Umbilical cord (tissue), 2 donors: ENCODE results near the gene BCL2. TPM values are rescaled to one million over a fixed set of nuclear protein-coding genes. Genes with fewer than 3 reads are reported as not detected.
"Not testable (repeated sequence)": the region's sequence is repeated elsewhere in the genome, so short reads cannot be mapped to it uniquely, and the experiment has no call there.

Source experiments
- DNase-seq: peaks from one replicate; pipeline ENCODE4 v3.0.0-alpha.2; 2015; ENCODE audit warnings: low spot score
- total RNA-seq: library from RNA; depleted of rRNA; stranded (reverse); fragments of >200 nt; gene quantifications from one replicate; pipeline ENCODE4 v1.2.3, GENCODE V29; 2014; ENCODE audit warnings: low replicate concordance; ENCODE audit not compliant: insufficient read depth

BCL2 gene
- total RNA-seq: 27.9 TPM

DNA sequence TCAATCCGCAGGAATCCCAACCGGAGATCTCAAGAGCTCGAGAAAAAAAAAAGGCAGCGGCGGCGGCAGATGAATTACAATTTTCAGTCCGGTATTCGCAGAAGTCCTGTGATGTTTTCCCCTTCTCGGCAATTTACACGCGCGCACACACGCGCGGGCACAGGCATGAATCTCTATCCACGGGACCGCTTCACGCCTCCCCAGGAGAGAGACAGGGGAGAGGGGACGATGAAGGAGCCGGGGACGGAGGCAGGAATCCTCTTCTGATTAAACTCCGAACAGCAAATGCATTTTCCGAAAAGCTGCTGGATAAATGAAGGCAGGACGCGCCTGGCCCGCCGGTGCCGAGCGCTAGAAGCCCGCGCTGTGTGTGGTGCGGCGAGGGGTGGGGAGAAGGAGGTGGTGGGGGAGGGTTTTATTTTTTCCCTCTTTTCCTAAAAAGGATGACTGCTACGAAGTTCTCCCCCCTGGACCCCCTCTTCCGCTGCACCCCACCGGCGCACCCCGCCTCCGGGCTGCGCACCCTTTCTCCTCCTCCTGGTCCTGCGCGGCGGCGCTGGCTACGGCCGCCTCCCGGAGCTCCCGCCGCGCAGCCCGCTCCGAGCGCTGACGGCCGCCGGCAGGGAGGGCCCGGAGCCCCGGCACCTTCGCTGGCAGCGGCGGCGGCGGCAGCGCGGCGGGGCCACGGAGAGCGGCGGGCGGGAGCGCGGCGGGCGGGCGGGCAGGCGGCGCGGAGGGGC is at the start of gene BCL2:
BCL2 (minus strand) TSS at position 387 of the 740 bp plus-strand sequence.
- peak; percentile 65 for DNase-seq

DNA sequence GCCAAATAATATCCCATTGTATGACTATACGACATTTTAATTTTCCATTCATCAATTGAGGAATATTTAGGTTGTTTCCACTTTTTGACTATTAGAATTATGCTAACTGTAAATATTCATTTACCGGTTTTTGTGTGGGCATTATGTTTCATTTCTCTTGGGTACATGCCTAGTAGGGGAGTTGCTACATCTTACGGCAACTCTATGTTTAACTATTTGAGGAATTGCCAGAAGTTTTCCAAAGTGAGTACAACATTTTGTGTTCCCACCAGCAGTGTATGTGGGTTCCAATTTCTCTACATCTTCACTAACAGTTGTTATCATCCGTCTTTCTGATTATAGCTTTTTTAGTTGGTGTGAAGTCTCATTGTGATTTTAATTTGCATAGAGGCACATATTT is 49.0 kb upstream of the BCL2 start:
- DNase-seq: no peak

DNA sequence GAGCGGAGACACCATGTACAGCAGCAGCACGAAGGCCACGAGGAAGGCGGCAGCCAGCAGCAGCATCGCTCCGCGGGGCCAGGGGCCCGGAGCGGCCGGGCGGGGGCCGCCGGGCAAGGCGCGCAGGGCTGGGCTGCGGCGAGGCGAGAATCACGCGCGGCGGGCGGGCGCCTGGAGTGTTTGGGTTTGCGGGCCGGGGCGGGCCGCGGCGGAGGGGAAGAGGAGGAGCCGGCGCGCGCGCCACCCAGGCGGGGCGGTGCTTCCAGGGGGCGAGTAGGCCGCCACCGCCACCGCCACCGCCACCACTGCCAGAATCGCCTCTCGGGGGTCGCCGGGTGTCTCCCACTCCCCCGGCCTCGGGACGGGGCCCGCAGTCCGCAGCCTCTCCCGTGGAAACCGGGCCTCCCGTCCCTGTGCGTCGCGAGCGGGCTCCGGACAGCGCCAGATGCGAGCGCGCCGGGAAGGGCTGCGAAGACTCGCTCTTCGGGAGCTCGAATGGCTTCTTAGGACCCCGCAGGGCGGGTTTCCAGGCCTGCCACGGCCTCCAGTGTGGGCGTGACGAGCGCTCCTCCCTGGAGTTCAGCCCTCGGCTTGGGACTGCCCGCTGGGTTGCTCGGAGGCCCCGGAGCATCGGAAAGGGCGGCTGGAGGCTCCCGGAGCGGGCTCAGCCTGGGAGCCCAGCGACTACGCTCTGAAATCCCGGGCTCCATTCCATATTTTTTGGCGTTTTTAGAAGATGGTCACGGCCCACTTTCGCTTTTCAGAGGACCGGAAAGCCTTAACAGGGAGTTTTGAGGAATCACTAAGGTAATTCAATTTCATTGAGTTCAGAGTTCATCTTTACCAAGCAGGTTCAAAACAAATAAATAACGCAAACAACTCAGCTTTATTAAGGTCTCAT is 47.7 kb upstream of the BCL2 start, which contains the start of gene KDSR:
KDSR (minus strand) TSS at position 154 of the 901 bp plus-strand sequence; CDS start at position 66, 88 bp downstream.
- peak; percentile 100 for DNase-seq

DNA sequence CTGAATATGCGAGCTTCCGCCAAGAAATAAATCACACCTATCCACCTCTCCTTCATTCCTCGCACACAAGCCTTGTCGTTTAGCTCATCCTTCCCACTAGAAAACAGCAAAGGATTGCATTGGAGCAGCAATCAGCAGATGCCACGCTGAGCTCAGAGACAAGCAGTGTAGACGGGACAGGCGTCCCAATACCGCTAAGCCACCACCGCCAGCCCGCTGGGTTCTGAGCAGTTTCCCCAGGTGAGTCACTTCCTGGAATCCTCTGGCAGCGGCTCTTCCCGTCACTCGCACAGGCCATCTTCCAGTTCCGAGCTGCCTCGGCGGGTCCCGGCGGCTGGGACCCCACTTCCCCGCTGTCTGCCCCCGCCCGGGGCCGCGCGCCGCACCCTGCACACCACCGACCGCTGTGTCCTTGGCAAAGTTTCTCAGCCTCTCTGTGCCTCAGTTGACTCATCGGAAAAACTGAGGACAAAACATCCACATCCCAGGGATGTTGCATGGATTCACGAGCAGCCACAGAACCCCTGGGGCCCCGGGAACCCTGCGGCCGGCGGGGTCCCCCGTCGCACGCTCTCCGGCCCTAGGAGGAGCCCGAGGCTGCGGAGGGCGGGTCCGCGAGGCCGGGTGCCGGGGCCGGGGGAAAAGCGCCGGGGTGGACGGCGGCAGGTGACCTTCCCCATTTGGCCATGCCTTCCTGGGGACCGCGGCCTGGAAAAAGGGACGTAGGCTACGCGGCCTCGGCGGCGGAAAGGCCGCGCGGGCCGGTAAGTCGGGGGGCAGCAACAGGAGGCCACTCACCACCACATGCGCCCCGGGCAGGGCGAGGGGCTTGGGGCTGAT is 46.9 kb upstream of the BCL2 start:
- peak; percentile 36 for DNase-seq

DNA sequence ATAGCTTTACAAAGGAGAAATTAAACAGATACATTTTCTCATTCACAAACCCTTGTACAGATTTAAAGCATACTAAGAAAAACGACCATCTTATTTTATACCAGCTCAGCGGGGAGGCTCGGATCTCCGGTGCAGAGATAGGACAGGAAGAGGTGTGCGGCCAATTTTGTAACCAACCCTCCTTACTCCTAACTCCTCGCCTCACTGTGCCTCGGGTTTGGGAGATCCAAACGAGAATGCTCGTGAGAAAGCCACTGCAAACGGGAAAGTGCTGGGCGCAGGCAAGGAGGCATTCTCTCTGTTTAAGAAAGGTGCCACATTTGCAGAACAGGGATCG is 46.3 kb upstream of the BCL2 start:
- peak; percentile 2 for DNase-seq

DNA sequence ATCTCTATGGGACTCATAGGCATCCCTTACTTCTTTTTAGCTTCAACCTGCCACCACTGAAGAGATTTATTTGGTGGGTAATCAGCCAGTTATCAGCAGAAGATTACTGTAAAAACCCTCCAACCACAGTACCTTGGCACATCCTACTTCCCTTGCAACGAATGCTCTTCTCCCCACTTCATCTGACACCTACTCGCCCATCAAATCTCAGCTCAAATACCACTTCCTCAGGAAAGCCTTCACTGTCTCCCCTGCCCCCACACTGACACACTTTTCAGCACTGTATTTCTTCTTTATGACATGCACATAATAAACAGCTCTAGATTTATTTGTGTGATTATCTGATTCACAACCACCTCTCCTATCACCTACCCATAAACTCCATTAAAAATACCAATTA is 44.4 kb upstream of the BCL2 start:
- DNase-seq: no peak

DNA sequence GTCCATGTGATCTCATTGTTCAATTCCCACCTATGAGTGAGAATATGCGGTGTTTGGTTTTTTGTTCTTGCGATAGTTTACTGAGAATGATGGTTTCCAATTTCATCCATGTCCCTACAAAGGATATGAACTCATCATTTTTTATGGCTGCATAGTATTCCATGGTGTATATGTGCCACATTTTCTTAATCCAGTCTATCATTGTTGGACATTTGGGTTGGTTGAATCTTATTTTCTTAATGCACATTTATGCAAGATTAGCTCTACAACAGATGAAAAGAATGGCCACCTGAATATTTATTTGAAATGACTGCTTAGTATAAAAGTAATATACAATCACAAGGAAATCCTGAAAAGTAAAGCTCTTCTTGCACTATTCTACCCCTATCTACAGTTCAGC is 43.9 kb upstream of the BCL2 start:
- not testable (repeated sequence) for DNase-seq

DNA sequence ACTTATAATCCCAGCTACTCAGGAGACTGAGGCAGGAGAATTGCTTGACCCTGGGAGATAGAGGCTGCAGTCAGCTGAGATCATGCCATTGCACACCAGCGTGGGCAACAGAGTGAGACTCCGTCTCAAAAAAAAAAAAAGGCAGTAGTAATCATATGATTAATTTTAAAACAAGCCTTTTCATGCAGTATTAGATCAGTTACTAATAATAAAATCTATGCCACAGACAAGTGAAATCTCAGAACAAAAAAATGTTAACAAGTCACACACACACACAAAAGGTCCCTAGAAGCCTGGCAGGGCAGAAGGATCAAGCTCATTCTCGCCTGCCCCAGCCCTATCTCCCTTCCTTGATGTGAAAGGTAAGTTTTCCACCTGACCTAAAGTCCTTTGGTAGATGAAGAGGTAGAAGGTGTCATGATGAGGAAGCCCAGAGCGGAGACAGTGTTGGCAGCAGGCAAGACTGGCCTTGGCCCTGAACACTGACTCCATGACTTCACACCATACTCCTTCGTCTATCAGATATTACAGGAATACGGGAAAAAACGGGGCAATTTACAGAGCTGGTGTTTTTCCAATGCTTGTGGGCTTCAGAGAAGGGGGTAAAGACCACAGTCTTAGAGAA is 36.8 kb upstream of the BCL2 start:
- DNase-seq: no peak

DNA sequence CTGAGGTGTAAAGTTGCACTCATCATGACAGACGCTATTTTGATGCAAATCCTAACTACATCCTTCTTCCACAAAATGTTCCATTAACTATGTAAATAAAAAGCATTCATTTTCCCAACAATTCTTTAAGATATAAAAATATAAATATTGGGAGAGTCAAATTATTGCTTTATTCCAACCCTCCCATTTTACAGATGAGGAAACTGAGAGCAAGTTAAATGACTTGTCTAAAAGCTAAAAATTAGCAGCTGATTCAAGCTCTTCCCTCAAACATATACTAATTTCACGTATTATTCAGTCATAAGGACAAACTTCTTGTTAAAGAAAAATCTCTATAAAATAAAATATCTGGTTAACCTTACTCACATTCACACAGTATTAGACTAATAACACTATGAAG is 30.7 kb upstream of the BCL2 start:
- DNase-seq: no peak

DNA sequence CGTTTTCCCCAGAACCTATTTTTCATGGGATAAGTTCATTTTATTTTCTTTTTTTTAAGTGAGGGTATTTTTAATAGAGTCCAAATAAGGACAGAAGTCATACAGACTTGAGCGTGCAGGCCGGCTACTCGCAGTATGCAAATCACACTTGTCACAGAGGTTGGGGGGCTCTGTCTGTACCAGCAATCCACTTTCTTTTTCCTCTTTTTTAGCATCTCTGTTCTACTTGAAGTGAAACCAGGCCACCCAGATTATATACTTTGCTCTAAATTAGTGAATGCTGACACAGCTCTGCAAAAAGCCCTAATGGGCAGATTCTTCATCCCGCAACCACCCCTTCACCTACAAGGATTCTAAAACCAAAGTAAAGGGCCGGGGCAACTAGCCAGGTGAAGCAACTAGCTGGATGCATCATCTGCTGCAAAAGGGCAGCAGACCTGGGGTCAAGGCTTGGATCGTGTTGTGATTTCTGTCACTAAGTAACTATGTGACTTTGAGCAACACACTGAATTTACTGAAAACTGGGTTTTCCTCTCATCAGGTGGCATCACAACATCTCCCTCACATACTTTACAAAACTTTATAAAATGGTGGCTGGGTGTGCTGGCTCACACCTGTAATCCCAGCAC is 29.1 kb upstream of the BCL2 start:
- no peak for DNase-seq

DNA sequence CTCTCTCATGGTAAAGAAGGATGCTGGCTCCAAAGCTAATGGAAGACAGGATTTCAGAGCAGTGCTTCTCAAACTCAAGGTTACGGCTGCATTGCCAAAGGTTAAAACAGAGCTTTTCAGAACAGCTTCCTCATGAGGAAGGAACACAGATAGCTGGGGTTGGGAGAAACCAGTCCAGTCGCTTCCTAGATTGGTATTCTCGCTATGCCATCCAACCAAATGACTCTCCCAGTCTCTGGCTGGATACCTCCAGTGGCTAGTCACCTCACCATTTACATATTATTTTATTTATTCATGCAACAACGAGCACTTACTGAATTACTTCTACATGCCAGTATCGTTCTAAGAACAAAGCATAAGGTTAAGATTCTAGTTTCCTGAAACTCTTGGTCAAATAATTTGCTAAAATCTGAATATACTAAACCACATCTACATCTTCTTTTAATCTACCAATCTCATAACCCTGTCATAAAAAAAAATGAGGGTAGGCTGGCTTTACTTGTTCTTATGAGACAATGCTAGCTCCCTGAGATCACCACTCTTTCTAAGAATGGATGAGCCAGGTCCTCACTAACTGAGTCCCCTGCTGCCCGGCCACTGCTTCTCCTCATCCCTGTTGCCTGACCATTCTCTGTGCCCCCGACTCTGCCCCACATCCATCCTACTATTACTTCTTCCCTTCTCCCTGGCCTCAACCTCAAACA is 27.1 kb upstream of the BCL2 start:
- no peak for DNase-seq

DNA sequence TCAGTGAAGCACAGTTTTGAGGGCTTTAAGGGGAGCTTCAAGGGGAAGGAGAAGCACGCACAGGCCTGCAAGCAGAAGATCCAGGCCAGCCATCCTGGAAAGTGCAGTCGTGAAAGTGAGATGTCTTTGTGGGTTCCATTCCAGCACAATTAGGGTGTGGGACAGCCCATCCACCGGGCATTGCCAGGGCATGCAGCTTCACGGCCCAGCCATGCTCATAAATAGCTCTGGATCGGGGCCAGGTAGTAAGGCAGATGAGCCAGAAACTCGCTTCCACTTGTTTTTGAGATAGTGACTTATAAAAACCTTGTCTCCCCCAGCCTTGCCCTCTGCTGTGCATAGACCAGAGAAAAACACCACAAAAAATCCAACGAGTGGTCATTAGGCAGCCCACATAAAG is 26.5 kb upstream of the BCL2 start:
- DNase-seq: peak; percentile 34

DNA sequence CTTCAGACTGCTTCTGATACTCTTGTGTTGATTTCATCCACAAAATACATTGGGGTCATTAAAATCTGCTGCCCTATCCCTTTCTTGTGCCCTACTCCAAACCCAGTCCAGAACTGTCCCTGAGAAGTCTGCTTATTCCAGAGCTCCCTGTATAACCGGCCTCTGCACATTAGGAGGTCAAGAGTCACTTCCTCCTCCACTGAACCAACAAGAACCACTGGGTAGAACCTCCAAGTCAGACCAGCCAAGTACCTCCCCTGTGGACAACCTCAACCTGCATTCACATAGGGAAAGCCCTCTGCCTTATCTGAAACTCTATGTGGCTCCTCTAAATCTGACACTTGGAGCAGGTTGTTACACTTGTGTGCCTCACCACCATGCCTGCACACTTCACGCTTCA is 25.3 kb upstream of the BCL2 start:
- DNase-seq: no peak

DNA sequence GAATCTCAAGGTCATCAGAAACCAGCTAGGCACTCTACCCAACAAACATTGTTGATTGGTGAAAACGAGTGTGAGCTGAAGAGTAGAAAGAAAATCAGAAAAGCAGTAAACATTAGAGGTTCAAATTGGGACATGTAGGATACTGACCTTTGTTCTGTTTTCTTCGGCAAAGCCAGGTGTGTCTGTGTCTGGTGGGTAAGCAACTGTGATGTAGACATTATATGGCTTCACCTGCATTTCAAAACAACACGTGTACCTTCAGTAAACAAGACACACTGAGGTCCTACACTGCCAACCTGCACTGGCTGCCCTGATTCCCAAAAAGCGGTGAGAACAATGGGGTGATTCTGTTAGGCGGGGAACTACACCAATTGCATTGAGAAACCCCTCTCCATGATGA is 24.7 kb upstream of the BCL2 start:
- DNase-seq: no peak

DNA sequence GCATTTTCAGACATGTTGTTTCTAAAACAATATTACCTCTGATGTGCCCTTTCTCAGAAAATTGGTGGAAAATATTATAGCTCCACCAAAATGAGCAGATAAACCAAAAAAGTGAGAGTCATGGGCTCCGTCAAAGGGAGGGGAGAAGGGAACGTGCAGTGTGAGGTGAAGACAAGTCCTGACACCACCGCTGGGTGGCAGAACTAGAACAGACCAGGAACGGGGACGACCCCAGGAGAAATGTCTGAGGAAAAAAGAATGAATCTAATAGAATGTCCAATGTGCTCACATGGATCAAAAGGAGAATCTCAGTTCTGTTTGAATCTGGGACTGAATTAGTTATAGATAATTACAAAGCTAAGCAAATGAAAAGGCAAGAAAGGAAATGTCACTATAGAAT is 22.6 kb upstream of the BCL2 start:
- peak; percentile 28 for DNase-seq

DNA sequence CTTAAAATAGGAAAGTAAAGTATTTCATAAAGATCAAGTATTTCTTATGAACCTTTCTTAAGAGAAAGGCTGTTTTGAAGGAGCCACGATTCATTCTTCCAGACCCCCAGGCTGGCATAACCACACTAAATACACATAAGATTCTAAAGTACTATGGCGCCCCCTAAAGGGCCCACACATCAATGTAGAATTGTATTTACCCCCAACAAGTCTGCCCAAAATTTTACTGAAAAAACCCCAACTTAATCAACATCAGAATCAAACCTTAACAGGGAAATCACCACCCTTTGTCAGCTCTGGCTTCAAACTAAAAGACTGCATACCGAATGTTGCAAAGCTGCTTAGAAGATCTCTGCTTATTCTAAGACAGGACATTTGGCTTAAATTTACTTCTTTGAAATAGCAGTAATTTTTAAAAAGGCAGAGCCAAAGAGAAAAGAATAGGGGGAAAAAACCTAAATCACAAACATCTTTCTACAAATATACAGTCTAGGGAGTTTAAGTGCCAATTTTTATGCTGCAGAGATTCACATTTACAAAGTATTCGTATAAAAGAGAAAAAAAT is 20.4 kb upstream of the BCL2 start:
- peak; percentile 10 for DNase-seq

DNA sequence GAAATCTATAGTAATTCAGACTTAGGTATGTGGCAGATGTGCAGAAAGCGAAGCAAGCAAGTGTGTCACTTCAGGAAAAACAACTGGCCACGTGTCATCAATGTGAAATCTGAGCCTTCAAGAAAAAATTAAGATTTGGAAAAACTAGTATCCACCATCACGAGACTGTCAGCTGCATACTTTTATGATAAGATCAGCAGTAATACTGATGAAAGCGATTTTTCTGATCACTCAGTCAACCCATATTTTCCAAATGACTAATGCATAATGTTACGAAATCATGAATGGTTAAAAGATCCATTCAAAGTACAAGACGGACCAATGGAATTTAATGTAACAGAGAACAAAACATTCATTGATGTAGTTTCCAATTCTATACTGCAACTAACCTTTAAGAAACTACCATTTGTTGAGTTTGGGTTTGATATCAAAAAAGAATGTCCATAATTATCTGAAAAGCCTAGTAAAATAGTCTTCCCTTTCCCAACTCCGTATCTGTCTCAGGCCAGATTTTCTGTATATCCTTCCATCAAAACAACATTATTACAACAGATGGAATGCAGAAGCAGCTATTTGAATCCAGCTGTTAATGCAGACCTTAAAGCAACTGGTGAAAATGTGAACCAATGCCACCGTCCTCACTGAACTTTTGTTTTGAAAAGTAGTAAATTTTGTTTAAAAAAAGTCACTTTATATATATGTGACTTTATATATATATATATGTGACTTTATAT is 17.0 kb upstream of the BCL2 start:
- DNase-seq: peak; percentile 50

DNA sequence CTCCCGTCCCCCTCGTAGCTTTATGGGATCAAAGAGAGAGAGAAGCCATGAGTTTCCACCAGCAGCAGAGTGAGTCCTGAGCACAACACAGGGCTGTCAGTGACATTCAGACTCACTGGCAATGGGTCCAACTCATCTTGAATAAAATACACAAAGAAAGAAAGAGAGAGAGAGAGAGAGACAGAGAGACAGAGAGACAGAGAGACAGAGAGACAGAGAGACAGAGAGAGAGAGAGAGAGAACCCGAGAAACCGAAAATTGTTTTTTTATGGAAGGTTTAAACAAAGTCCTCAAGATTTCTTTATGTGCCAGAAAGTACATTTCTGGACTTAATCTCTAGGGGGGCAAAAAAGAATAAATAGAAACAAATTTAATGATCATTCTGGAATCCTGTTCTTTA is 11.5 kb upstream of the BCL2 start:
- DNase-seq: no peak

DNA sequence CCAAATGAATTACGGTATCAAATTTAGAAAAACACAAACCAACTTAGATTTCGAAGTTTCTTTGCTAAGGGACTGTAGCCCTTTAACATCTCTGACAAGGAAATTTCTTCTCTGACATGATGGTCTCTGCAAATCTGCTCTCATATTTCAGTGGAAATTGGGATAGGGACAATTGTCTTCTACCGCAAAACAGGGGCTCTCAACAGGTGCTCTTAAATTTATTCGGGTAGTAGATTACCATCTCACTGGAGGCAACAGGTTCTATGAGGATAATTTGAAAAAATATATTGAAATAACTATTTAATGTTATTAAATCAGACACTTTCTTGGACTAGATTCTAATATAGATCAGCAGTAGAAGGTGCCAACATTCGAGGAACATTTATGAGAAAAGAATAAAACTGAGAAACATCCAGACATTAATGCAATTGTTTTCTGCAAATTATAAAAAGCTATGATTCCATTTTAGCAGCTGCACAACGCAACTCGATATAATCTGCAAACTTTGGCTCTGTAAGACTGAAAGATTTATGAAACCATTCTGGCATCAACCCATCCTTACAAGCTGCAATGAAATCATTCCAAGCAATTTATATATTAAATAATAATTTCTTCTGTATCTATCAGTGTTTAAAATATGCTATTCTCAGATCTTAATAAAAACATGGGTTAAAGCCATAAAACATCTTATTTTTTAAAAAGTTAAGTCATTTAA is 10.0 kb upstream of the BCL2 start:
- no peak for DNase-seq
